ENCODE data around the gene ESPN.

DNA sequence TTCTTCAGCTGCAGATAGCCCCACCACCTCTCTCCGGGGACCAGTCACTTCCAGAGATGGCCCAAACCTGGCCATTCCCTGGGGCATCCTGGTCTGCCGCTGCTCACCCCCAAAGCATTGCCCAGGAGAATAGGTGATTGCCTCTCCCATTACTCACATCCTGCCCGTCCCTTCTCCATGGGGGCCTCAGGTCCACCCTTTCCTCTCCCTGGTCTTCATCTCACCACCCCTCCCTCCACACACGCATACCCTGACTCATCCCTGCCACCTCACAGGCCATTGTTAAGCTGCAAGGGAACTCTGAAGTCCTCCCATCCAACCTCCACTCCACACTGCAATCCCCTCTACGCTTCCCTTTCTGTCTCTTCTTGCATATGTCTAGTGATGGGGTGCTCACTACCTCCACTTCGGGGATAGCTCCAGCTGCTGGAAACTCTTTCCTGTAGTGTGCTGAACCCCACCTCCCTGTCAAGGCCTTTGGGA lies 66.9 kb downstream of the ESPN start, which contains the start of gene PLEKHG5:
- TF ChIP-seq, protein P1, sequence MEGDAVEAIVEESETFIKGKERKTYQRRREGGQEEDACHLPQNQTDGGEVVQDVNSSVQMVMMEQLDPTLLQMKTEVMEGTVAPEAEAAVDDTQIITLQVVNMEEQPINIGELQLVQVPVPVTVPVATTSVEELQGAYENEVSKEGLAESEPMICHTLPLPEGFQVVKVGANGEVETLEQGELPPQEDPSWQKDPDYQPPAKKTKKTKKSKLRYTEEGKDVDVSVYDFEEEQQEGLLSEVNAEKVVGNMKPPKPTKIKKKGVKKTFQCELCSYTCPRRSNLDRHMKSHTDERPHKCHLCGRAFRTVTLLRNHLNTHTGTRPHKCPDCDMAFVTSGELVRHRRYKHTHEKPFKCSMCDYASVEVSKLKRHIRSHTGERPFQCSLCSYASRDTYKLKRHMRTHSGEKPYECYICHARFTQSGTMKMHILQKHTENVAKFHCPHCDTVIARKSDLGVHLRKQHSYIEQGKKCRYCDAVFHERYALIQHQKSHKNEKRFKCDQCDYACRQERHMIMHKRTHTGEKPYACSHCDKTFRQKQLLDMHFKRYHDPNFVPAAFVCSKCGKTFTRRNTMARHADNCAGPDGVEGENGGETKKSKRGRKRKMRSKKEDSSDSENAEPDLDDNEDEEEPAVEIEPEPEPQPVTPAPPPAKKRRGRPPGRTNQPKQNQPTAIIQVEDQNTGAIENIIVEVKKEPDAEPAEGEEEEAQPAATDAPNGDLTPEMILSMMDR (IDR thresholded peaks at IDR 0.05) = no peak
- TF ChIP-seq POLR2A (IDR thresholded peaks at IDR 0.05) = no peak
